Osteoblast (primary cell): ENCODE measurements around the gene LMTK2. TPM values are rescaled to one million over a fixed set of nuclear protein-coding genes. Genes with fewer than 3 reads are reported as not detected.
A peak's percentile ranks its signal among the peaks of the same experiment; 100 is the strongest.
"Not testable (repeated sequence)": the region's sequence is repeated elsewhere in the genome, so short reads cannot be mapped to it uniquely, and the experiment has no call there.

Experiments
- DNase-seq: peaks from one replicate; pipeline ENCODE4 v3.0.0; 2011; ENCODE audit warnings: low spot score, mixed read lengths; ENCODE audit not compliant: insufficient read length; ENCODE audit errors: missing footprints
- H2AFZ ChIP-seq: 2 replicates; pipeline ENCODE4 v1.6.0; 2011; ENCODE audit warnings: mild to moderate bottlenecking, low read length
- H3K27ac ChIP-seq: 2 replicates; pipeline ENCODE4 v1.5.1; 2011; ENCODE audit warnings: mild to moderate bottlenecking, low read depth, low read length, moderate library complexity
- H3K27me3 ChIP-seq: 2 replicates; pipeline ENCODE4 v1.6.0; 2012; ENCODE audit warnings: mild to moderate bottlenecking, control low read depth, inconsistent platforms, low read length, moderate library complexity; ENCODE audit not compliant: insufficient read depth
- H3K36me3 ChIP-seq: 2 replicates; pipeline ENCODE4 v1.5.1; 2011; ENCODE audit warnings: mild to moderate bottlenecking, low read length, control low read depth, moderate library complexity; ENCODE audit not compliant: insufficient read depth
- H3K4me1 ChIP-seq: 2 replicates; pipeline ENCODE4 v1.5.1; 2011; ENCODE audit warnings: mild to moderate bottlenecking, low read length, control low read depth, moderate library complexity; ENCODE audit not compliant: insufficient read depth
- H3K4me2 ChIP-seq: 2 replicates; pipeline ENCODE4 v1.6.0; 2011; ENCODE audit warnings: mild to moderate bottlenecking, low read length; ENCODE audit not compliant: insufficient read depth
- H3K4me3 ChIP-seq: fragments of 200-600 bp; sonication (generic); 3 replicates; pipeline ENCODE4 v1.5.1; 2012; ENCODE audit warnings: mild to moderate bottlenecking, low read length, inconsistent platforms; ENCODE audit not compliant: insufficient read depth
- H3K79me2 ChIP-seq: 2 replicates; pipeline ENCODE4 v1.6.0; 2012; ENCODE audit warnings: mild to moderate bottlenecking, low read length, control low read depth, inconsistent platforms; ENCODE audit not compliant: insufficient read depth
- H3K9me3 ChIP-seq: 2 replicates; pipeline ENCODE4 v1.5.1; 2011; ENCODE audit warnings: low read depth, low read length, control low read depth
- H4K20me1 ChIP-seq: 2 replicates; pipeline ENCODE4 v1.6.0; 2012; ENCODE audit warnings: mild to moderate bottlenecking, low read length, control low read depth; ENCODE audit not compliant: insufficient read depth
- CTCF ChIP-seq: IDR thresholded peaks from 2 replicates; pipeline ENCODE4 v1.5.1; 2011; ENCODE audit warnings: mild to moderate bottlenecking, low read depth, low read length, moderate library complexity; ENCODE audit errors: extremely low read depth
- total RNA-seq: library from RNA; depleted of rRNA; stranded (reverse); fragments of >200 nt; gene quantifications from 2 replicates; pipeline ENCODE4 v1.2.3, GENCODE V29; 2012

The LMTK2 gene
- total RNA-seq, 1 donor = 14.1 TPM

GRCh38 chr7:98215561-98216495, 109.2 kb downstream of the LMTK2 start:
- Histone ChIP-seq H3K4me2 (no peak overlapping the region), H3K4me1 (no peaks in the 10 kb centered on the region), H3K27ac (no peak overlapping the region), H3K27me3 (no peaks in the 10 kb centered on the region), H4K20me1 (no peaks in the 10 kb centered on the region), H3K79me2 (no peaks in the 10 kb centered on the region), H3K36me3 (no peaks in the 10 kb centered on the region), H3K9me3 (no peaks in the 10 kb centered on the region), H2AFZ (no peak overlapping the region), H3K4me3 (no peak overlapping the region)
- no peak for TF ChIP-seq CTCF
- peak; percentile 71 for DNase-seq

GRCh38 chr7:98216941-98217622, 110.4 kb downstream of the LMTK2 start:
- Histone ChIP-seq H3K36me3 (peaks cover 7% of the 10 kb centered on the region), H3K27ac (no peak overlapping the region), H2AFZ (no peak overlapping the region), H3K27me3 (no peaks in the 10 kb centered on the region), H4K20me1 (no peaks in the 10 kb centered on the region), H3K4me3 (no peak overlapping the region), H3K4me1 (no peaks in the 10 kb centered on the region), H3K9me3 (no peaks in the 10 kb centered on the region), H3K4me2 (no peak overlapping the region), H3K79me2 (no peaks in the 10 kb centered on the region)
- TF ChIP-seq CTCF = no peak
- DNase-seq = peak; percentile 70

GRCh38 chr7:98217623-98218582, 111.2 kb downstream of the LMTK2 start:
- Histone ChIP-seq H3K79me2 (no peaks in the 10 kb centered on the region), H2AFZ (no peak overlapping the region), H3K27ac (no peak overlapping the region), H3K4me1 (no peaks in the 10 kb centered on the region), H3K9me3 (no peaks in the 10 kb centered on the region), H3K36me3 (peaks cover 7% of the 10 kb centered on the region), H3K4me2 (no peak overlapping the region), H3K4me3 (no peak overlapping the region), H4K20me1 (no peaks in the 10 kb centered on the region), H3K27me3 (no peaks in the 10 kb centered on the region)
- DNase-seq = peak; percentile 85
- no peak for TF ChIP-seq CTCF

- H3K27me3 ChIP-seq, H4K20me1 ChIP-seq, H3K4me3 ChIP-seq, H3K27ac ChIP-seq, H3K4me1 ChIP-seq, H3K4me2 ChIP-seq, H3K9me3 ChIP-seq, H3K36me3 ChIP-seq, H2AFZ ChIP-seq, H3K79me2 ChIP-seq: not testable (repeated sequence)
- peak; percentile 29 for DNase-seq
Observed at GRCh38 chr7:98219382-98219781, 112.7 kb downstream of the LMTK2 start.
